Thymus (tissue), 11 donors: ENCODE results near the gene SIRT1. TPM values are rescaled to one million over a fixed set of nuclear protein-coding genes. Genes with fewer than 3 reads are reported as not detected.
"Not testable (repeated sequence)": the region's sequence is repeated elsewhere in the genome, so short reads cannot be mapped to it uniquely, and the experiment has no call there.

Experiments
- DNase-seq, 9 donors: peaks; one replicate each; pipeline ENCODE4 v3.0.0-alpha.2; 2013; ENCODE audit warnings: low spot score in 9 of 9, low read depth in 6 of 9, missing footprints in 1 of 9
- H3K27ac ChIP-seq, 2 donors: one replicate each; pipeline ENCODE4 v1.5.1; 2013; ENCODE audit warnings: control low read depth in 1 of 2, low read depth in 1 of 2, low read length in 1 of 2, mild to moderate bottlenecking in 1 of 2, moderate library complexity in 1 of 2
- H3K27me3 ChIP-seq, 2 donors: one replicate each; pipeline ENCODE4 v1.5.1; 2013; ENCODE audit warnings: low read length in 1 of 2; ENCODE audit not compliant: control insufficient read depth in 2 of 2, insufficient read depth in 1 of 2
- H3K36me3 ChIP-seq, 2 donors: one replicate each; pipeline ENCODE4 v1.5.1; 2013; ENCODE audit warnings: low read length in 1 of 2, mild to moderate bottlenecking in 1 of 2, moderate library complexity in 1 of 2; ENCODE audit not compliant: control insufficient read depth in 2 of 2, insufficient read depth in 2 of 2
- H3K4me1 ChIP-seq, 2 donors: one replicate each; pipeline ENCODE4 v1.5.1; 2013; ENCODE audit warnings: low read length in 2 of 2; ENCODE audit not compliant: control insufficient read depth in 2 of 2, insufficient read depth in 2 of 2
- H3K4me3 ChIP-seq, 2 donors: one replicate each; pipeline ENCODE4 v1.5.1; 2013; ENCODE audit warnings: low read length in 2 of 2, control low read depth in 1 of 2, mild to moderate bottlenecking in 1 of 2
- H3K9me3 ChIP-seq, 2 donors: one replicate each; pipeline ENCODE4 v1.5.1; 2013; ENCODE audit warnings: low read length in 1 of 2, mild to moderate bottlenecking in 1 of 2; ENCODE audit not compliant: control insufficient read depth in 2 of 2, insufficient read depth in 1 of 2
- WGBS: extraction: QIAGEN DNeasy Blood & Tissue Kit; methylation state at CpG from one replicate; pipeline ENCODE4 v1.1.7; 2013; 5-methylcytosine and 5-hydroxymethylcytosine counted together
- polyA plus RNA-seq: library from polyadenylated mRNA; stranded (reverse); fragments of 200-250 nt; gene quantifications from one replicate; pipeline ENCODE4 v1.2.3, GENCODE V29; 2013
- total RNA-seq: library from RNA; stranded (reverse); fragments of 120-200 nt; gene quantifications from one replicate; pipeline ENCODE4 v1.2.4, GENCODE V29; 2013
- donor health status: healthy.

SIRT1 gene
- total and polyA plus RNA-seq, 2 donors = 18.0 to 25.6 TPM

DNA sequence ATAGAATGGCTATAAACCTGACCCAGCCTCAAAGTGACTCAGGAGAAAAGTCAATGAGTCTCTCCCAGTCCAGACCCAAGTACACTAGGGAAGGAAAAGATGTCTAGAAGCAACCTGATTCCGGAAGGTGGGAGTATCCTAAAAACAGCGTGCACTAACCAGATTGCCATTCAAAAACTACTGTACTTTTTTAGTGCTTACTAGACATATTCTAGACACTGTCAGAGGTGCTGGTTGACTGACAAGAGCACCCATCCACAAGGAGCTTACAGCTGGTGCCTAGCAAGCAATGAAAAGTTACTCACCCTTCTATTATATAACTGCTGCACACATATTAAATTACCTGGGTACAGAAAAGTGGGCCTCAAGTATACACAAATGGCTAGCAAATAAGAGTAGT, 81.0 kb downstream of the SIRT1 start:
- Histone ChIP-seq H3K4me1 (no peaks in the 10 kb centered on the region), H3K4me3 (no peak overlapping the region), H3K27ac (no peak overlapping the region), H3K36me3 (peaks cover 0 to 12% of the 10 kb centered on the region in 2 donors), H3K27me3 (no peaks in the 10 kb centered on the region), H3K9me3 (no peaks in the 10 kb centered on the region)
- DNase-seq = no peak
- WGBS = 98% methylated on average over 2 of the region's 2 CpGs

GRCh38 chr10:67966035-67966434, 81.6 kb downstream of the SIRT1 start:
- peaks cover 0 to 12% of the 10 kb centered on the region in 2 donors for H3K36me3 ChIP-seq
- not testable (repeated sequence) for H3K4me3 ChIP-seq, DNase-seq, H3K27ac ChIP-seq, H3K4me1 ChIP-seq, H3K27me3 ChIP-seq, H3K9me3 ChIP-seq
- 88% methylated on average over 4 of the region's 4 CpGs for WGBS

Other genes with a start within 250 kb of the SIRT1 start
- 0.28 TPM for gene CTNNA3, start 188.5 kb upstream of the SIRT1 start, total RNA-seq
- 0.27 TPM for gene CTNNA3, start 188.5 kb upstream of the SIRT1 start, polyA plus RNA-seq
- gene DNAJC12, start 46.5 kb upstream of the SIRT1 start, total RNA-seq = 4.4 TPM
- 2.2 TPM for gene DNAJC12, start 46.5 kb upstream of the SIRT1 start, polyA plus RNA-seq
- 25.0 TPM for gene HERC4, start 190.6 kb downstream of the SIRT1 start, total RNA-seq
- gene HERC4, start 190.6 kb downstream of the SIRT1 start, polyA plus RNA-seq = 35.0 TPM
- gene MYPN, start 224.8 kb downstream of the SIRT1 start, total RNA-seq = 0.19 TPM
- gene MYPN, start 224.8 kb downstream of the SIRT1 start, polyA plus RNA-seq = 0.11 TPM